NCI-H460 (cell line): ENCODE results near the gene ERBIN. TPM values are rescaled to one million over a fixed set of nuclear protein-coding genes. Genes with fewer than 3 reads are reported as not detected.
"Not testable (repeated sequence)": the region's sequence is repeated elsewhere in the genome, so short reads cannot be mapped to it uniquely, and the experiment has no call there.

Source experiments
- DNase-seq: peaks from one replicate; pipeline ENCODE4 v3.0.0-alpha.2; 2016; ENCODE audit warnings: low read depth; ENCODE audit errors: extremely low read depth
- total RNA-seq: library from RNA; depleted of rRNA; stranded (reverse); fragments of >200 nt; shearing (Covaris generic); gene quantifications from 2 replicates; pipeline ENCODE4 v1.2.3, GENCODE V29; 2014

The ERBIN gene
- total RNA-seq, 1 experiment from 2014 or later, result 89.4 TPM

- DNase-seq, result no peak
These were observed 75.6 kb downstream of the ERBIN start for GRCh38 chr5:66001952-66002351.

GRCh38 chr5:66002415-66002814 is 76.0 kb downstream of the ERBIN start:
- no peak for DNase-seq

GRCh38 chr5:66004216-66004615 is 77.8 kb downstream of the ERBIN start:
- DNase-seq, result no peak

GRCh38 chr5:66009277-66009676 is 82.9 kb downstream of the ERBIN start:
- no peak for DNase-seq

- no peak for DNase-seq
These were observed 84.1 kb downstream of the ERBIN start for GRCh38 chr5:66010476-66010875.

- DNase-seq, result no peak
These were observed 85.9 kb downstream of the ERBIN start for GRCh38 chr5:66012271-66012670.

DNA sequence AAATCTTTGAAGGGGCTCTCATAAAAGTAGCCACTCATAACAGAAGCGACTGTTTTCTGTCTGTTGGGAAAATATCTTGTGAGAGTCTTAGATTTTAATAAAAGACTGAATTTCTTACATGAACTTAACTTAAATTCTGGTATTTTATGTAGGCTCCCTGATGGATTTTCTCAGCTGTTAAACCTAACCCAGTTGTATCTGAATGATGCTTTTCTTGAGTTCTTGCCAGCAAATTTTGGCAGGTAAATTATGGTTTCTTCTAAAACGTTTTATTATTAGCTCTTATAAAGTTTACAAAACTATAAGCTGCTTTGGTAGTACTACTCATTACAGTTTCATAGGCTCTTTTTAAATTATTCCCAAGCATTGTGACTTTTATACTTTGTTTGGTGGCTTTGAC is 87.0 kb downstream of the ERBIN start:
- no peak for DNase-seq

DNA sequence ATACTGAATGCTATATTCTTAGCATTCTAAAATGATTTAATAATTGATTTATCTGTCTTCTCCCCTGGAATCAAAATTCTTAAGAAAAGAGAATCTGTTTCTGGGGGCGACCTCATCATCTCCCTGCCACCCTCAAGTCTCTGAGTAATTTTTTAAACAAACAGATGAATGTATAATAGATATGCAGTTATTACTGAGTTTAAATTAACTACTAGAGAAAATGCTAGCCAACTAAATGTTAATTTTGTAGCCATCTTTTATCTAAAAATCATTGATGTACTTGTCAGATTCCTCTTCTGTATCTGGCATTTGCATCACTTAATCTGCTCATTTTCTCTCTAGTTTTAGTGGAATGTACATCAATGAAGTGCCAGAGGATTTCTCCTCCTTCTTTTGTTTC is 87.5 kb downstream of the ERBIN start:
- no peak for DNase-seq

DNA sequence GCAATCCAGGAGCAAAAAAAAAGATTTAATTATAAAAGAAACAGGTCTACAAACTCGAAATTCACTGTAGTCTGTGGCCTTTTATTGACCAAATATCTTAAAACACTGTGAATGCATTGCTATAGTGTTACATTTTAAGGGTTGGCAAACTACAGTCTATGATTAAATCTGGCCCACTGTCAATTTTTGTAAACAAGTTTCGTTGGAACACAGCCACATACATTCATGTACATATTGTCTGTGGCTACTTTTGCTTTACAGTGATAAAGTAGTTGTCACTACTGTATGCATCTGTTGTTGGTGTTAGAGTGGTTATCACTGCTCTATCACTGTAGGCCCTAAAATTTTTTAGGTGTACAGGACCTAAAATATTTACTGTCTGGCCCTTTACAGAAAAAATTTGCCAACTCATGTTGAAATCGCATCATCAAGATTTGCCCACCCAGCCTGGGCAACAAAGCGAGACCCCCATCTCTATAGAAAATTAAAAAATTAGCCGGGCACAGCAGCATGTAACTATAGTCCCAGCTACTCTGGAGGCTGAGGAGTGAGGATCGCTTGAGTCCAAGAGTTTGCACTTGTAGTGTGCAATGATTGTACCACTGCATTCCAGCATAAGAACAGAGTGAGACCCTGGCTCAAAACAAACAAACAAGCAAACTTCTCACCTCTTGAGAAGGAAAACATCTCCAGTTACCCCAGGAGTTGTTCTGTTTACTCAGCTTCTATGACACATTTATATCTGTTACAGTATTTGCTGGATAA is 89.0 kb downstream of the ERBIN start:
- DNase-seq, result no peak

DNA sequence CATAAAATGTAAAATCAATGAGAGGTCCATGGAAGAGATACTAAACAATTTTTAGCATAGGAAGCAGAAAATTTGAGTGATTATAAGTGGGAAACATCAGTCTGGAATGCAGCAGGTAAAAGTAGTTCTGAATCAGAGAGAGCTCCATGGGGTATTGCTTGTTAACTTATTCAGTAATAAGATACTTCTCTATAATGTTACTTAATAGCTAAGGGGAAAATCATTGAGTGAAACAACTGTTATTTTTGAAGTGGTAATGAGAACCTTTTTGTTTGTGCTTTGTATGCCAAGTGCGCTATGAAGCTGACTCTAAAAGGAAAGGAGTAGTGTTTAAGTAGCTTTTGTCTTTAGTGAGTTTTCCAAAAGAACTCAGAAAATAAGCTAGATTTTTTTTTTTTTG is 95.2 kb downstream of the ERBIN start:
- no peak for DNase-seq

DNA sequence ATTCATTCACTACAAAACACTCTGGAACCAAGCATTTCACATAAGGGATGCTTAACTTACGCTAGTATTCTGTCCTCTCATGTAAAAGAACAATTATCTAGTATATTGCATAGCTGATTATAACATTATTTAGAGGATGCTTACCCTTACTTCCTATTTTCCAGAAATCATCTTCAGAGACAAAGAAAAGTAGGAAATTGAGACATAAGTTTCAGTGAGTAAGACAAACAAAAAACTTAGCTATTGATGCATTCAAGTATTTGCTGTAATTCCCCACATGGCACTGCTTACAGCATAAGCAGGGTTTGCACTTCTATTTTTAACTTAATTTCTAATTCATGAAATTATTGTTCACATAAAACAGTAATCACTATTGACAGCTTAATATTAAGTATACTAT is 112.9 kb downstream of the ERBIN start:
- no peak for DNase-seq

- DNase-seq, result no peak
These were observed 113.3 kb downstream of the ERBIN start for GRCh38 chr5:66039701-66040100.

- DNase-seq, result no peak
These were observed 115.3 kb downstream of the ERBIN start for GRCh38 chr5:66041627-66042026.

DNA sequence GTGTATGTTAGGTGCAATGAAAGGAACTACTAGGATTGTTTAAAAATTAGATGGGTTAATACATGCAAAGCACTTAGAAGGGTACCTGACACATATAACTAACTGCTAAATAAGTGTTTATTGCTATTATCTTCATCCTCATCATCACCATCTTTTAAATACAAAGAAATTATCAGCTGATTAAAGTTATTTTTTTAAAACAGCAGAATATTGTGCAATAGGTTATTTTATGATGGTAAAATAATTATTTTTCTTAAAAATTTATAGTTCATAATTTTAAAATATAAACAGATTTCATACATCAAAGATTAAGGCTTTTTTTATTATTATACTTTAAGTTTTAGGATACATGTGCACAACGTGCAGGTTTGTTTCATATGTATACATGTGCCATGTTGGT is 130.9 kb downstream of the ERBIN start:
- no peak for DNase-seq

GRCh38 chr5:66061320-66061719 is 134.9 kb downstream of the ERBIN start:
- DNase-seq, result not testable (repeated sequence)

GRCh38 chr5:66063061-66063460 is 136.7 kb downstream of the ERBIN start:
- not testable (repeated sequence) for DNase-seq

DNA sequence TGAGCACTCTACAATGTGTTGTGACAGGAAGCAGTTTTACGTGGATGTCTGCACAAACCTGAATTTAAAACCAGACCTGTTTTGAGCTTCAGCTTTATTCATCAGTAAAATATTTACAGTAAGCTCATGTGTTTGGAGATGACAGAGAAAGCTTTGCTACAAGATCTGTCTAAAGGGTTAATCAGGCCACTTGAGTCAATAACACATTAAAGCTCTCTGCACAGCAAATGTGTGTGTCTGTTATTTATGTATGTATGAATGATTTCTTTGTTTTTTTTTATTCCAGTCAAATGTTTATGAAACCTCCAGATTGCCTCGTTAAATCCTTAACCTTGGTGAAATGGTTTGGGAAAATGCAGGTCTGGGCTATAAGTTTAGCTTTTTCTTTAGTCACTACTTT is 140.5 kb downstream of the ERBIN start:
- no peak for DNase-seq

DNA sequence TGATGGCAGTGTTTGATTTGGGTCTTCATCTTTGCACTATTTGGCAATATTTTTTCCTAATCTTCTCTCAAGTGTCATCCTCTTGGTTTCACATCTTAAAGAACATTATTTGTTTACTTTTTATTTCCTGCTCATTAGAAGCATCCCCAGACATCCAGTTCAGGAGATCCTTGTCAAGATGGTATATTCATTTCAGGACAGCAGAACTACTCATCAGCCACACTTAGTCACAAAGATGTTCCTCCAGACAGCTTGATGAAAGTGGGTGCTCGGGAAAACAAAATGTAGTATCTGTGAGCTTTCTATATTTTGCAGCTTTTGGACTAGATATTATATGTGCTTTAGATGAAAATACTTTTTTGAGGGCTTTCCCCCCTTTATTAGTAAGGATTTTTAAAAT is 145.7 kb downstream of the ERBIN start:
- no peak for DNase-seq

GRCh38 chr5:66074901-66075300 is 148.5 kb downstream of the ERBIN start:
- DNase-seq, result no peak

DNA sequence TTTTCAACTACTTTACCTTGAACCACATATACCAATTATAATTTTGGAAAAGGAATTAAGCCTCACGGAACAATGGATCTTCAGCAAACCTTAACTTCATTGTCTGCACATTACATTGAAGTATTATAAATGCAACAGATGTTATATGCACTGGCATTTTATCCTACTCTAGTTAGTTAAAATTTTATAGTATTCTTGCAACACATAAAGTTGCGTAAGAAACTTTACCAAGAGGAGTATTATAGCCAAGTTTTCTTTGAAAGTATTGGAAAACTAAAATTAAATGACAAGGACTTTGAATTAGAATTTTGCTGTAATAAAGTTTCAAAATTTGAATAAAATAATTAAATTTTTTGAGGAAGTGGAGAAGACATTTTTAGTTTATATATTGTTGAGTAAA is 154.3 kb downstream of the ERBIN start:
- no peak for DNase-seq

GRCh38 chr5:66089384-66089783 is 163.0 kb downstream of the ERBIN start:
- DNase-seq, result no peak

- DNase-seq, result no peak
These were observed 174.5 kb downstream of the ERBIN start for GRCh38 chr5:66100851-66101250.

GRCh38 chr5:66113160-66113559 is 186.8 kb downstream of the ERBIN start:
- DNase-seq, result no peak
